BE2C (cell line): ENCODE measurements around the gene UGT1A6.

Experiments used
- DNase-seq: peaks from one replicate; pipeline ENCODE4 v3.0.0-alpha.2; 2020
- H3K27me3 ChIP-seq: fragments of 250-450 bp; sonication (Bioruptor Pico); 2 replicates; pipeline ENCODE4 v1.5.1; 2020; ENCODE audit warnings: mild to moderate bottlenecking
- H3K36me3 ChIP-seq: fragments of 250-450 bp; sonication (Bioruptor Pico); 2 replicates; pipeline ENCODE4 v1.5.1; 2020; ENCODE audit warnings: mild to moderate bottlenecking
- H3K4me1 ChIP-seq: fragments of 250-450 bp; sonication (Bioruptor Pico); 2 replicates; pipeline ENCODE4 v1.5.1; 2020
- H3K4me3 ChIP-seq: 2 replicates; pipeline ENCODE4 v1.5.1; 2011; ENCODE audit warnings: low read depth, low read length
- H3K9me3 ChIP-seq: fragments of 250-450 bp; sonication (Bioruptor Pico); 2 replicates; pipeline ENCODE4 v1.5.1; 2020
- CTCF ChIP-seq: IDR thresholded peaks from 2 replicates; pipeline ENCODE4 v1.5.1; 2012; ENCODE audit warnings: mild to moderate bottlenecking, low read depth, low read length

The UGT1A6 gene

GRCh38 chr2:233819884-233820773, 127.4 kb downstream of the UGT1A6 start:
- Histone ChIP-seq H3K9me3 (no peaks in the 10 kb centered on the region), H3K36me3 (no peaks in the 10 kb centered on the region), H3K4me1 (peaks cover 13% of the 10 kb centered on the region), H3K4me3 (no peak overlapping the region), H3K27me3 (no peaks in the 10 kb centered on the region)
- no peak for DNase-seq
- TF ChIP-seq CTCF: no peak

- Histone ChIP-seq H3K9me3 (no peaks in the 10 kb centered on the region), H3K4me1 (peaks cover 13% of the 10 kb centered on the region), H3K4me3 (no peak overlapping the region), H3K36me3 (no peaks in the 10 kb centered on the region), H3K27me3 (no peaks in the 10 kb centered on the region)
- DNase-seq: no peak
- TF ChIP-seq CTCF: no peak
Measured at GRCh38 chr2:233820774-233821105, 128.1 kb downstream of the UGT1A6 start.

- H3K27me3 ChIP-seq: no peaks in the 10 kb centered on the region
- H3K4me3 ChIP-seq: no peak overlapping the region
- no peak for TF ChIP-seq CTCF
- no peak for DNase-seq
- no peaks in the 10 kb centered on the region for H3K36me3 ChIP-seq
- no peaks in the 10 kb centered on the region for H3K9me3 ChIP-seq
- H3K4me1 ChIP-seq: peaks cover 13% of the 10 kb centered on the region
Measured at GRCh38 chr2:233821196-233821595, 128.5 kb downstream of the UGT1A6 start.

GRCh38 chr2:233821709-233822100, 129.0 kb downstream of the UGT1A6 start:
- Histone ChIP-seq H3K4me1 (peaks cover 10% of the 10 kb centered on the region), H3K9me3 (no peaks in the 10 kb centered on the region), H3K36me3 (no peaks in the 10 kb centered on the region), H3K4me3 (no peak overlapping the region), H3K27me3 (no peaks in the 10 kb centered on the region)
- DNase-seq: no peak
- TF ChIP-seq CTCF: no peak

- no peaks in the 10 kb centered on the region for H3K36me3 ChIP-seq
- no peak for TF ChIP-seq CTCF
- H3K27me3 ChIP-seq: no peaks in the 10 kb centered on the region
- H3K4me1 ChIP-seq: peaks cover 5% of the 10 kb centered on the region
- no peak overlapping the region for H3K4me3 ChIP-seq
- H3K9me3 ChIP-seq: no peaks in the 10 kb centered on the region
- DNase-seq: no peak
Measured at GRCh38 chr2:233822101-233822771, 129.5 kb downstream of the UGT1A6 start.
